Upper lobe of left lung (tissue), 6 donors: ENCODE data around the gene TM4SF4. TPM values are rescaled to one million over a fixed set of nuclear protein-coding genes. Genes with fewer than 3 reads are reported as not detected.

Experiments used
- ATAC-seq, 2 donors: fragments of 200-7000 bp; cut with Tn5 transposase; one replicate each; pipeline ENCODE4 v1.9.1; 2022; ENCODE audit warnings: mild to moderate bottlenecking in 2 of 2, moderate library complexity in 2 of 2; ENCODE audit not compliant: low FRiP score in 2 of 2
- DNase-seq, 2 donors: peaks; one replicate each; pipeline ENCODE4 v3.0.0-alpha.2; 2019 to 2020
- H3K27ac ChIP-seq, 4 donors: fragments of 200-600 bp; sonication (generic); one replicate each; pipeline ENCODE4 v1.5.1; 2016 to 2019
- H3K27me3 ChIP-seq, 4 donors: fragments of 200-600 bp; sonication (generic); one replicate each; pipeline ENCODE4 v1.5.1; 2017 to 2019
- H3K36me3 ChIP-seq, 4 donors: fragments of 200-600 bp; sonication (generic); one replicate each; pipeline ENCODE4 v1.5.1; 2016 to 2019
- H3K4me1 ChIP-seq, 4 donors: fragments of 200-600 bp; sonication (generic); one replicate each; pipeline ENCODE4 v1.5.1; 2018 to 2019
- H3K4me3 ChIP-seq, 4 donors: fragments of 200-600 bp; sonication (generic); one replicate each; pipeline ENCODE4 v1.5.1; 2017 to 2019; ENCODE audit warnings: mild to moderate bottlenecking in 2 of 4, moderate library complexity in 1 of 4
- H3K9me3 ChIP-seq, 4 donors: fragments of 200-600 bp; sonication (generic); one replicate each; pipeline ENCODE4 v1.5.1; 2018 to 2019
- CTCF ChIP-seq, 6 experiments: fragments of 450-650 bp in 4 of 6; fragments of 200-600 bp in 2 of 6; sonication (generic) in 2 of 6; IDR thresholded peaks; one replicate each; pipeline ENCODE4 v1.5.1; 2016 to 2019; ENCODE audit warnings: antibody characterized with exemption in 6 of 6
- EP300 ChIP-seq, 4 donors: sonication (generic); formaldehyde crosslinking; IDR thresholded peaks; one replicate each; pipeline ENCODE4 v1.5.1; 2017; ENCODE audit warnings: antibody characterized with exemption in 4 of 4, control low read depth in 2 of 4
- POLR2A ChIP-seq, 4 donors: fragments of 450-650 bp; IDR thresholded peaks; one replicate each; pipeline ENCODE4 v1.5.1; 2016 to 2017; ENCODE audit warnings: antibody characterized with exemption in 4 of 4, mild to moderate bottlenecking in 2 of 4
- POLR2AphosphoS5 ChIP-seq, 2 donors: sonication (generic); formaldehyde crosslinking; IDR thresholded peaks; one replicate each; pipeline ENCODE4 v1.5.1; 2017; ENCODE audit warnings: antibody characterized with exemption in 2 of 2
- whole genome bisulfite sequencing, 2 donors: methylation state at CpG; one replicate each; pipeline ENCODE4 v1.1.5; 2017 to 2018; 5-methylcytosine and 5-hydroxymethylcytosine counted together
- total RNA-seq, 6 donors: library from RNA; depleted of rRNA in 4 of 6; stranded (reverse); fragments of >200 nt in 4 of 6; gene quantifications; one replicate each; pipeline versions ENCODE4 v1.1.0 to v1.2.1, GENCODE V29; 2016 to 2021
- donor health status: DM: no; HTN: no; CAD: no; lungs with moderate emphysema.
- donor health status: DM: no; HTN: yes; CAD: no; lungs with severe emphysema.

The TM4SF4 gene
- total RNA-seq, 6 donors from 2014 or later: 1.8 to 2.5 (median 2.2) TPM; not detected in 2

GRCh38 chr3:149480326-149481017, 6.0 kb downstream of the TM4SF4 start:
- H3K27ac ChIP-seq: peak overlapping the region in 3 of 4 donors; percentile 58 to 79 (median 79)
- H3K27me3 ChIP-seq: no peaks in the 10 kb centered on the region
- H3K4me1 ChIP-seq: peaks cover 7 to 21% (median 16%) of the 10 kb centered on the region in 4 donors
- peak; percentile 45 to 84 for DNase-seq
- no peak for TF ChIP-seq POLR2AphosphoS5 (IDR thresholded peaks at IDR 0.05)
- peak; percentile 68 to 83 (median 76) for TF ChIP-seq CTCF (IDR thresholded peaks at IDR 0.05)
- no peak for TF ChIP-seq POLR2A (IDR thresholded peaks at IDR 0.05)
- no peak for TF ChIP-seq EP300 (IDR thresholded peaks at IDR 0.05)
- no peaks in the 10 kb centered on the region for H3K36me3 ChIP-seq
- no peaks in the 10 kb centered on the region for H3K9me3 ChIP-seq
- WGBS, 2 donors: 71 to 74% methylated on average over 15 of the region's 15 CpGs
- ATAC-seq: peak; percentile 95 to 96
- no peak overlapping the region for H3K4me3 ChIP-seq

- ATAC-seq (no peak), DNase-seq (no peak)
- H3K27ac ChIP-seq: no peak overlapping the region
- TF ChIP-seq POLR2A (IDR thresholded peaks at IDR 0.05) (no peak), CTCF (IDR thresholded peaks at IDR 0.05) (no peak), EP300 (IDR thresholded peaks at IDR 0.05) (no peak), POLR2AphosphoS5 (IDR thresholded peaks at IDR 0.05) (no peak)
- no peaks in the 10 kb centered on the region for H3K27me3 ChIP-seq
- H3K36me3 ChIP-seq: no peaks in the 10 kb centered on the region
- WGBS, 2 donors: 88 to 89% methylated on average over 3 of the region's 3 CpGs
- peaks cover 7 to 22% (median 14%) of the 10 kb centered on the region in 4 donors for H3K4me1 ChIP-seq
- no peaks in the 10 kb centered on the region for H3K9me3 ChIP-seq
- no peak overlapping the region for H3K4me3 ChIP-seq
Observed at GRCh38 chr3:149481056-149481455, 6.6 kb downstream of the TM4SF4 start.

GRCh38 chr3:149481491-149481890, 7.0 kb downstream of the TM4SF4 start:
- peaks cover 7 to 22% (median 14%) of the 10 kb centered on the region in 4 donors for H3K4me1 ChIP-seq
- no peak for TF ChIP-seq POLR2AphosphoS5 (IDR thresholded peaks at IDR 0.05)
- TF ChIP-seq POLR2A (IDR thresholded peaks at IDR 0.05): no peak
- TF ChIP-seq CTCF (IDR thresholded peaks at IDR 0.05): no peak
- no peak for TF ChIP-seq EP300 (IDR thresholded peaks at IDR 0.05)
- no peaks in the 10 kb centered on the region for H3K36me3 ChIP-seq
- no peaks in the 10 kb centered on the region for H3K9me3 ChIP-seq
- no peak overlapping the region for H3K27ac ChIP-seq
- no peak for ATAC-seq
- H3K27me3 ChIP-seq: no peaks in the 10 kb centered on the region
- H3K4me3 ChIP-seq: no peak overlapping the region
- WGBS, 2 donors: 82 to 85% methylated on average over 2 of the region's 2 CpGs
- DNase-seq: no peak

- no peak for DNase-seq
- TF ChIP-seq POLR2AphosphoS5 (IDR thresholded peaks at IDR 0.05) (no peak), POLR2A (IDR thresholded peaks at IDR 0.05) (no peak), CTCF (IDR thresholded peaks at IDR 0.05) (no peak)
- Histone ChIP-seq H3K4me1 (peaks cover 0 to 11% (median 5%) of the 10 kb centered on the region in 4 donors), H3K36me3 (no peaks in the 10 kb centered on the region), H3K27ac (no peak overlapping the region), H3K27me3 (no peaks in the 10 kb centered on the region), H3K4me3 (no peak overlapping the region), H3K9me3 (no peaks in the 10 kb centered on the region)
- no peak for ATAC-seq
- WGBS, 2 donors: 87% methylated on average over 5 of the region's 5 CpGs
Observed at GRCh38 chr3:149486726-149487125, 12.2 kb downstream of the TM4SF4 start.
